Erythroblast (primary cell): ENCODE data around the gene CDX1.

Experiments used
- GATA1 ChIP-seq: IDR thresholded peaks from 2 replicates; pipeline ENCODE4 v1.6.1; 2011; ENCODE audit warnings: low read depth, mild to moderate bottlenecking, control low read depth, low read length, moderate library complexity
- POLR2A ChIP-seq: IDR thresholded peaks from 2 replicates; pipeline ENCODE4 v1.6.1; 2011; ENCODE audit warnings: mild to moderate bottlenecking, low read length

- TF ChIP-seq POLR2A (no peak), GATA1 (no peak)
Measured at GRCh38 chr5:150190503-150190979, 24.0 kb downstream of the CDX1 start.
